ENCODE data around the gene IPCEF1.
A peak's percentile ranks its signal among the peaks of the same experiment; 100 is the strongest.

The IPCEF1 gene

DNA sequence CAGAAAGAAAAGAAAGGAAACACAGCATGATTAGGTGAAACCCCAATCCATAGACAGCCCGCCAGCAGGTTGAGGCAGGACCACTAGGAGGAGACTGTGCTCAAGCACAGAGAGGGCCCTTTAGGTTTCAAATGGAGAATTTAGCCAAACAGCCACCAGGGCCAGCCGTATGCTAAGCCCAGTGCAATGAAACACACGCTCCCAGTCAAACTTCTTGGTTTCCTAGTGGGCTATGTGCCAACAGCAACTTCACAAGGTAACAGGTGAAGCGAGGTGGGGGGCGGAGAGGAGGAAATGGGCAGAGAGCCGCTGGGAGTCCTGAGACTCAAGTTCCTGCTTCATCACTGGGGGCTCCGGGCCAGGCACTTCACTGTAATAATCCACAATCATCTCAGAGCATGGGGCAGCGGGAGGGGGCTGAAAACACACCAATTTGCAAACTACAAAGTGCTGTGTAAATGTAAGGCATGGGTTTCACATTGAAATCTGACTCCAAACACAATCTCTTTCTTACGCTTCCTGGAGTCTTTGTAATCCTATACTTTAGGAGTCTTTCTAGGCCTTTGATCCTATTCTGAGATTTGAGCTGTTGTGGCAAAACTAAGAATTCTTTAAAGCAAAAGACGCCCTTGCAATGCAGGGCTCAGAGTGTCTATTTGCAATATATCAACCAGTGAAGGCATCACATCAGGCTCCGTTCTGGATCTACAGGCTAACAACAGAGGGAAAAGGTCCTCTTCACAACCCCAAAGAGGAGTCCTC, 200.3 kb downstream of the IPCEF1 start:
- peak; percentile 58 for DNase-seq

DNA sequence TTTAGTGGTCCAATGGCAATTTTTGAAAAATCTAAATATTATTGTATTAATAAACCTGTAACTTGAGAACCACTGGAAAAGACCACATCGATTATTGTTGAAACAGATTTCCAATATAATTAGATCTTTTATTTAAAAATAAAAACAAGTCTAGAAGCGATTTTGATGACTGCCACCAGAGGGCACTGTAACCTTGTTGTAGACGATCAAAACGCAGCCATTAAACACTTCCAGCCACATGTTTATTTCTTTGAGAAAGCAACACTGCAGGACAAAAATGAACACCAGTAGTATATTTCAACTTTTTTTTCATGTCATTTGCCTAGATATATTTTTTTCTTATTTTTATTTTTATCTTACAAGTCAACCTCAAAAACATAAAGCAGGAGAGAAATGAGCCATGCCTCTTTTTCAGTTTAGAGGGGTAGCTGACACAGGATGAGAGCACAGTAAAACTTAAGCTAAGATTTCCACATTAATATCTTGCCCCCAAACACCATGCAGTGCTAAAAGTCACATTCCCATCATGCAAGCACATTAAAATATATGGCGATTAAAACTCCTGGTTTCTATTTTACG, 202.1 kb downstream of the IPCEF1 start:
- DNase-seq, result peak; percentile 86

DNA sequence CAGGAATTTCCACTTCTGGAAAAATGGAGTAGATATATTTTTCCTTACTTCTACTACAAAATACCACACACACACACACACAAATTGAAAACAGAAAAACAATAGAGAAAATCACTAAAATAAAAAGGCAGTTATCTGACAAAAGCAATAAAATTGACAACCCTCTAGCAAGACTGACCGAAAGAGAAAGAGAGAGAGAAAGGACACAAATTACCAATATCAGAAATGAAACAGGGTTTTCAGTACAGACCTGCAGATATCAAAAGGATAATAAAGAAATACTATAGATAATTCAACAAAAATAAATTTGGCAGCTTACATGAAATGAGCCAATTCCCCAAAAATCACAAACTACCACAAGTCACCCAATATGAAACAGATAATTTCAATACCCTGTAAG, 212.8 kb downstream of the IPCEF1 start:
- no peak for DNase-seq

DNA sequence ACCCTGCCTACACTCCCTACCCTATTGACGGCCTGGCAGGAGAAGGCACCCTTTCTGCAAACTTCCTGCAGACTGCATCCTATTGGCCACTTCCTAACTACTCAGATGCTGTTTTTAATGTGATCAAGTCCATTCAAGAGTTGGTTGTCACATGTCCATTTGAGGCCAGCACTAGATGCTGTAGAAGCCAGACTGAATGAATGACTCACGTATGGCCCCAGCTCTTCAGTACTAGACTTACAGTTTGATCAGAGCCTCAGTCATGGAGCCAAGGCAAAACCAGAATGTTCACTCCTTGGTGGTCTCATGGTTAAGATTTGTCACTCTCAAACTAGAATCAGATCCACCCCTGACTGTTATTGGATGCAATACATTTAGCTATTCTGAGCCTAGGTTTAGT, 215.9 kb downstream of the IPCEF1 start:
- DNase-seq, result peak; percentile 18

DNA sequence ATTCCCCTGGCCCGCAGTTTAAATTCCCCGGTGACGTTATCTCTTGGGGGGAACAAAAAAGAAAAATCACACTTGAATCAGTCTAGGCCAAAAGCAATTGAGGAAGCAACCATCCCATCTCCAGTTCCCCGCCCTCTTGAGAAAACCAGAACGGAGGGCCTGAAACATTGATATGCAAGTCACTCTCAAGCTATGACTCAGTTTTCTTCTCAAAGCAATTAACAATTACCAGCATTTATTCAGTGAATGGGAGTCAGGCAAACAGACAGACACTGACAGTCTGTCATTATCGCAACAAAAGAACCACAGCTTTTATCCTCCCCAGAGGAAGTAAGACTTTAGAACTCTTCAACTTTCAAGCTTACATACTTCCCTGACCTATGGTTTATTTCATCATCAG, 216.7 kb downstream of the IPCEF1 start:
- DNase-seq, result peak; percentile 96

DNA sequence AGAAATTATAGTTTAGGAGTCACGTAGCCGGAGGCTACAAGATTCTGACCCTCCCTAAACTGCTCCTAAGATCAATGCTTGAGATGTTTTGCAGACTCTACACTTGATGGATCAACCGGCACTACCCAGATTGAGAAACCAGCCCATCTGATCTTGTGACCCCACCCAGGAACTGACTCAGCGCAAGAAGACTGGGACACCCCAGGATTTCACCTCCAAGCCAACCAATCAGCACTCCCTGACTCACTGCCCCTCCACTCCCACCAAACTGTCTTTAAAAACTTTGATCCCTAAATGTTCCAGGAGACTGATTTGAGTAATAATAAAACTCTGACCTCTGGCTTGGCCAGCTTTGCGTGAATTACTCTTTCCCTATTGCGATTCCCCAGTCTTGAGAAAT, 217.8 kb downstream of the IPCEF1 start:
- peak; percentile 10 for DNase-seq

DNA sequence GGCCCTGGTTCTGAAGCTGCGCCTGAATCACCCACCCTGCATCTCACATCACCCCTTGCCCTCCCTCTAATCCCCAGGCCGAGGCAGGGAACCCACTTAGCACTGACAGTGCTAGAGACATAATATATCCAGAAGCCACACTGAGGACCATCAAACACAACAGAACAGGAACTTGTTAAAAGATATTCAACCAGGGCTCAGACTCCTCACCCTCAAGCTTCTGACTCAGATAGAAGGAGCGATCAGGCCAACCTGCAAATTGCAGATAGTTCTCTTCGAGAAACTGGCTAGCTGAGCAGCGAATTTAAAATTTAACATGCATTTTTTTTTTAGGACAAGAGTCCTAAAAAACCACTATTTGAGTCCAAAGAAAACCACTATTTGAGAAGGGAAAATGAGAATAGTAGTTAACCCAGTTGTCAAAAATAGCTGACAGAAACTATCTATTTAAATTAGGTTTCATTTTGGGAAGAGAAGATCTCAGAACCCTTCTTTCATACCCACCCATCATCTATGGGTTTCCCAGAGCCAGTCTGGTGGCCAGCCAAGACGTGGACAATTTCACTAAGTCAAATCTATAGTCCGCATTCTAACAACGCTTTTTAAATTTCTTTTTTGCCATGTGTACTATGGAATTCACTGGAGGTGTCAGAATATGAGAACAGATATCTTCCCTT, 222.0 kb downstream of the IPCEF1 start:
- DNase-seq, result peak; percentile 46

DNA sequence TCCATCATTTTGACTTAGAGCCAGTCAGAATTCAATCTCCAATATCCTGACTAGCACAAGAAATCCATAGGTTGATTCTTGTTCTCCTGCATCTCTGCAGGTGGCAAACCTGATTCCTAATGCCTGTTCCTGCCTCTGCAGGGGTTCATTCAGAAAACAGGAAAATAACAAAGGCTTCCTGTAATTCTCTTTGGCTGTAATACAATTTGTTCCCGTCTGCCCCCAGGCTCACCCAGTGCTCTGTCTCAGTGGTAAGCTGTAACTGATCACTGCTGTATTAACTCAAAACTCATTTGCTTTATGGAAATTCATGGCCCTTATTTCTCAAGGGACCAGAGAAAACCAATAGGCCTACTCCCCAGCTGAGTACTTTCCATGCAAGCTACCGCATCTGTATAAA, 228.9 kb downstream of the IPCEF1 start:
- no peak for DNase-seq

DNA sequence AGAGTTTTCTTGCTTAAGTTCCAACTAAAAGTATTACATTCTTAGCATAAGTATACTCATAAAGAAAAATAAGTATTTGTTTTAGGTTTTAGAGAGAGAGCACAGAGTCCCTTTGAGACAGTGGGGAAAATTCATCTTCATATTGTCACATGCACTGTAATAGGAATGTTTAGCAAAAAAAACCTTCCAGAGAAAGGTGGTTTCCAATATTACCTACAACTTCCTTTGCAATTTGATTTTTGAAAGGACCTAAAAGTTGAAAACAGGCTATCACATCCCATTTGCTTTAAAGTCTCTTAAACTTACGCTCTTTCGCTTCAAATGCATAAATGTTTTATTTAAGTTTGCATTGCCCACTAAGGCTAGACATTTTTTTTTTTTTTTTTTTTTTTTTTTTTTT, 231.2 kb downstream of the IPCEF1 start:
- peak; percentile 47 for DNase-seq

DNA sequence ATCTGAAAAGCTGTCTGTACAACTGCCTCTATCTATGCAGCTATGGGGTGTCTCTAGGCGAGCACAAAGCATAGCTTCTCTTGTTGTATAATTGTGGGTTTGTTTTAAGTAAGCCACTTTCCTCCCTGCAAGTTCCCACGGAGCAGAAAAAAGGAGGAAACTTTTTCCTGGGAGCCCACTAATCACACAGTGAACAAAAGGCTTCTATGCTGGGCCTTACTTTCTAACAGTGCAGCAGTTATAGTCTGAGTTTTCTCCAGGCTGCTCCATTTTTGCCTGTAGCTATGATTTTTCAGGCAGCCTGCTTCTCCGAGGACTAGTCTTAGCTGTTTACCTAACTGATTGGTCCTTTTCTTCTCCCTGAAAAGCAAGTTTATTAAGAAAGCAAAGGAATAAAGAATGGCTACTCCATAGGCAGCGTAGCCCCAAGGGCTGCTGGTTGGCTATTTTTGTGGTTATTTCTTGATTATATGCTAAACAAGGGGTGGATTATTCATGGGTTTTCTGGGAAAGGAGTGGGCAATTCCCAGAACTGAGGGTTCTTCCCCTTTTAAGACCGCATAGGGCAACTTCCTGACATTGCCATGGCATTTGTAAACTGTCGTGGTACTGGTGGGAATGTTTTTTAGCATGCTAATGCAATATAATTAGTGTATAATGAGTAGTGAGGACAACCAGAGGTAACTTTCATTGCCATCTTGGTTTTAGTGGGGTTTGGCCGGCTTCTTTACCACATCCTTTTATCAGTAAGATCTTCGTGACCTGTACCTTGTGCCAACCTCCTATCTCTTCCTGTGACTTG, 233.2 kb downstream of the IPCEF1 start:
- DNase-seq, result no peak

DNA sequence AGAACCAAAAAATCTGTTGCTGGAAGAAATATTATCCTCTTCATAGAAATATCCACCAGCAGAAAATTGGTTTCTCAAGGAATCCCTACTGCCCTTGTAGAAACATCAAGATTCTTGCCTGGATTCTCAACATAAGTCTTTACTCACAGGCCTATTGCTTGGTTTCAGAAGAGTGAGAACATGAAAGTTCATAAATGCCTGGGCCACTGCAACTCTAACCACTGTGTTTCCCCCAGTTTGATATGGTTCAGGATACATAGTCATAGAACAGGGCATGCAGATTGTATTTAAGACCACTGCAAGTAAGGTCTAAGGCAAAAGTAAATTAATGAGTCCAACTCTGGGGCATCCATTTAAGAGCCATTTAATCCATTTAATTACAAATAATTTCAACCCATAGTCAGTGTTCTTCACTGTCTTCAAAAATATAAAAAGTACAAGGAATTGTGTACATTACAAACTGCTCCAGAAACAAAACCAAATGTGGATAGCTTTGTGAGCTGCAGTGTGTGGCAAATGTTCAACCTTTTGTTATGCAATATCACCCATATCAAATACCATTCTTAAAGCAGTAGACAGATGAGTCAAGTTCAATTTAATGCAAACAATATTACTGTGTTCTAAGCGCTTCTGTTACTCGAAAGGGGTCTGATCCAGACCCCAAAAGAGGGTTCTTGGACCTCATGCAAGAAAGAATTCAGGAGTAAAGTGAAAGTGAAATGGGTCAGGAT, 234.2 kb downstream of the IPCEF1 start:
- DNase-seq, result no peak

DNA sequence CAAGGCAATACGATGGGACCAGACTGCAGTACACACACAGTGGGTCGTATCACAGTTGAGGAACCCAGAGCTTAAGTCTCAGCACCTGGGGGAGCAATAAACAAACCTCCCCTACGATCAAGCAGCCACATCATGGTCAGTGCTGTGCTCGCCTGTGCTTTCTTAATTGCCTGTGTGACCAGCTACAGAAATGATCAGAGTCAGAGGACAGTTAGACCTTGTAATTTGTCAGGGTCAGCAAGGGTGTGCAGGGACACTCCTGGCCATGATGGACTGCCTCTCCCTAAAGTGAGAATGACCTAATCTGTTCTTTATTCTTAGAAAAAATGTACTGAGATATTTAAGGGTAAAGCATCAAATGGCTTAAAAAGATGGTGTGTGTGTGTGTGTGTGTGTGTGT, 239.1 kb downstream of the IPCEF1 start:
- no peak for DNase-seq

DNA sequence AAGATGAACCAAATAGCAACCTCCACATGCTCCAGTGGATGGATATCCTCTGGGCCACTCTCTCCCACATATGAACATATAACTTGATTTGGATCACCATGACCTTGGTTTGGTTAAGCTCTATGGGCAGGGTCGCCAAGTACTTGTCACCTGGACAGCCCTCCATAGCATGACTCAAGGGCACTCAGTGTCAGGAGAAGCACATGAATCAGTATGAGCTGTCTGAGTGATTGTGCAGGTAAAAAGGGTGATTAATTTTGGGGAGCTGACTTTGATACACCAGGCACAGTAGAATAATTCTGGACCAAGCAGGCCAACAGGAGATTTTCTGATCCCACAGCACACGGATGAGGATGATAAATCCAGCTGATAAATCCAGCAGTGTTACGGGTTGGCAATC, 243.2 kb downstream of the IPCEF1 start:
- DNase-seq, result no peak

DNA sequence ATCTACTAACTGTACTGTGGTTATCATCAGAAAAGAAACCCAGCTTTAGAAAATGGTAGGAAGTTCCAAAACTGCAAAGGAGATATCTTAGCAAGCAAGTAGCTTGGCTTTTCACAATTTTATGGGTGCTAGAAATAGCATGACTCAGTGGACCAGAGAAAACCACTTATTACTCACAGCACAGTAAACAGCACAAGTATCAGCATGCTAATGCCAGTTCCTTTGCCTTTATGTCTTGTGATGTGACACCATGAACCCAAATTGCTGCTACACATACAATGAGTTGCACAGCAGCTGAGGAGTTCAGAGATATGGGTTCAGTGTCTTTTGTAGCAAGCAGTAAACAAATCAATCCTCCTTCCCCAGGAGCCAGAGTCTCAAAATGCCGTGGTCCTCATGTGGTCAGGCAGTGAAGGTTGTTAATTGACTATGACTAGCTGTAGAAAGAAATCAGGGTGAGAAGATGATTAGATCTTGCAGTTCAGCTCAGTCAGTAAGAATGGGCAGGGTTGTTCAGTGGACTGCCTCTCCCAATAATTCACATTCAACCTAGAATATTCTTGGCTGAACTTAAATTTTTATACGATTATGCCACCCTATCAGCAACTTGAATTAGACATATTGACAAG, 244.3 kb downstream of the IPCEF1 start:
- DNase-seq, result no peak

DNA sequence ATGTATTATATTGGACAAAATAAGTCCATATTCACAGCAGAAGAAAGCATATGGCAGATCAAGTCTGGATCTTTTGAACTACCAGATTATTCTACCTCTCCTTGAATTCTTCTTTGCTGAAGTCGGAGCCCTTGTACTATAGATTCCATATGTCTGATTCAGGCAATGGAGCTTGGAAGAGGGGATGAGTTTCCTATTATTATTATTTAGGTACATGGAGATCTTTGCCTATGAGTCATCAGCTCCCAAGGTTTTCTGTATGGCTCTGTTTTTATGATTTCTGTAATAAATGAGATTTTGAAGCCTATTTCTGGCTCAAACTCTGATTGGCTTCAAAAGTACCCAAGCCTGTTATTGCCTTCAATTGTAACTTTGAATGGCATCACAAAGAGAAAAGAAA, 245.6 kb downstream of the IPCEF1 start:
- no peak for DNase-seq

DNA sequence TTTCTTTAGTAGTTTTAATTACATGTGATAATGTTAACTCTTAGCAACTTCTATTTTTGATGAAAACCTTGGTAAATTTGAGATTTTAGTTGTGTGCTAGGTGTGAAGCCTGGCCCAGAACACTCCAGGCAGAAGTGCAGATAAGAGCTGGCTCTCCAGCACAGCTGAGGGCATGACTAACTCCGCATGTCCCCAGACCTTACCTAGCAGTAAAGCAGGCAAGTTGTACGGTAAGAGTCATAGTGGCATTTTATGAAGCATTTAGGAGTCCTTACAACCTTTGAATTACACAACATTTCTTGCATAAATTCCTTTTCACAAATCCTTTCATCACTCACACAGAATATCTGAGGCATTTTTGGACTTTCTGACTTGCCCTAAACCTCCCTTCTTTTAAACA, 250.4 kb downstream of the IPCEF1 start:
- DNase-seq, result no peak

Measured in OCI-M1 (cell line).